GM12878 (cell line): Measurements from ENCODE around the gene VWA7. TPM values are rescaled to one million over a fixed set of nuclear protein-coding genes. Genes with fewer than 3 reads are reported as not detected.

Experiments used
- ATAC-seq: fragments of 200-7000 bp; cut with Tn5 transposase; 3 replicates; pipeline ENCODE4 v1.9.1; 2020; ENCODE audit warnings: mild to moderate bottlenecking, moderate library complexity
- BruUV-seq: library from RNA; stranded (reverse); fragments of 400-500 nt; replicated peaks from 2 replicates; lab custom pipeline; 2021; lab: Mats Ljungman, UMichigan
- CTCF ChIA-PET: fragments of 300-600 bp; sonication (Branson Sonifier 250); formaldehyde crosslinking; extraction: SDS; loops from one replicate; lab custom pipeline; 2021; ENCODE audit warnings: inconsistent platforms; lab: Yijun Ruan, JAX
- POLR2A ChIA-PET: fragments of 350-600 bp; formaldehyde crosslinking; extraction: SDS; loops from one replicate; lab custom pipeline; 2021; ENCODE audit warnings: inconsistent platforms; lab: Charles Lee
- RAD21 ChIA-PET: fragments of 300-600 bp; sonication (Branson Sonifier 250); formaldehyde crosslinking; loops from one replicate; lab custom pipeline; 2023; ENCODE audit warnings: antibody characterized with exemption; ENCODE audit not compliant: unreplicated experiment; lab: Charles Lee
- SMC1A ChIA-PET: fragments of 300-600 bp; sonication (Branson Sonifier 250); formaldehyde crosslinking; loops from one replicate; lab custom pipeline; 2023; ENCODE audit not compliant: unreplicated experiment, uncharacterized antibody; lab: Charles Lee
- DNase-seq: peaks from one replicate; pipeline ENCODE4 v3.0.0-alpha.2; 2011; ENCODE audit warnings: low read depth, low spot score
- FAIRE-seq: peaks from 3 replicates; lab custom pipeline; 2011; peaks lifted over from hg19 to GRCh38; lab: Jason Lieb, UNC
- H2AFZ ChIP-seq: 2 replicates; pipeline ENCODE4 v1.6.0; 2011; ENCODE audit warnings: low read depth, low read length, control low read depth; ENCODE audit not compliant: control insufficient read depth
- H3K27ac ChIP-seq: 2 replicates; pipeline ENCODE4 v1.5.1; 2011; ENCODE audit warnings: control low read depth; ENCODE audit not compliant: control insufficient read depth, insufficient read depth
- H3K27me3 ChIP-seq, 2 experiments: replicated peaks in 1 of 2; 2 replicates each; pipeline versions ENCODE4 v1.6.0 to v1.6.1; 2011; ENCODE audit warnings: low read length in 1 of 2; ENCODE audit not compliant: control insufficient read depth in 2 of 2, insufficient read depth in 2 of 2
- H3K36me3 ChIP-seq, 2 experiments: 2 replicates each; pipeline ENCODE4 v1.5.1; 2011; ENCODE audit warnings: low read length in 1 of 2; ENCODE audit not compliant: control insufficient read depth in 2 of 2, insufficient read depth in 2 of 2
- H3K4me1 ChIP-seq: 2 replicates; pipeline ENCODE4 v1.6.1; 2011; ENCODE audit warnings: mild to moderate bottlenecking, low read length, moderate library complexity, mixed read lengths; ENCODE audit not compliant: control insufficient read depth, insufficient read depth
- H3K4me2 ChIP-seq: 2 replicates; pipeline ENCODE4 v1.6.0; 2011; ENCODE audit warnings: control low read depth; ENCODE audit not compliant: control insufficient read depth, insufficient read depth
- H3K4me3 ChIP-seq: fragments of 200-600 bp; sonication (generic); 2 replicates; pipeline ENCODE4 v1.5.1; 2016
- H3K79me2 ChIP-seq: 2 replicates; pipeline ENCODE4 v1.6.0; 2011; ENCODE audit warnings: low read length; ENCODE audit not compliant: control insufficient read depth, insufficient read depth
- H3K9ac ChIP-seq: 2 replicates; pipeline ENCODE4 v1.8.0; 2011; ENCODE audit warnings: low read length, control low read depth, mixed read lengths; ENCODE audit not compliant: control insufficient read depth, insufficient read depth
- H3K9me3 ChIP-seq: replicated peaks from 3 replicates; pipeline ENCODE4 v1.5.1; 2011; ENCODE audit warnings: mild to moderate bottlenecking, low read length; ENCODE audit not compliant: control insufficient read depth, insufficient read depth
- H4K20me1 ChIP-seq: 2 replicates; pipeline ENCODE4 v1.6.0; 2011; ENCODE audit not compliant: control insufficient read depth, insufficient read depth
- BACH1 ChIP-seq: fragments of 450-650 bp; IDR thresholded peaks from 2 replicates; pipeline ENCODE4 v1.6.1; 2017; ENCODE audit warnings: mild to moderate bottlenecking, borderline replicate concordance
- BHLHE40 ChIP-seq, 2 experiments: fragments of 450-650 bp in 1 of 2; IDR thresholded peaks; 2 replicates each; pipeline ENCODE4 v1.6.1; 2011 to 2017; ENCODE audit warnings: low read depth in 2 of 2, borderline replicate concordance in 1 of 2, improper control_type of control experiment in 1 of 2, low read length in 1 of 2, mild to moderate bottlenecking in 1 of 2
- CHD2 ChIP-seq: IDR thresholded peaks from 2 replicates; pipeline ENCODE4 v1.6.1; 2011; ENCODE audit warnings: low read depth, low read length, improper control_type of control experiment, borderline replicate concordance
- EZH2 ChIP-seq: IDR thresholded peaks from 2 replicates; pipeline ENCODE4 v1.6.1; 2012; ENCODE audit warnings: low read depth, mild to moderate bottlenecking, control low read depth, inconsistent platforms, low read length, borderline replicate concordance; ENCODE audit not compliant: control insufficient read depth
- HCFC1 ChIP-seq: fragments of 150-350 bp; IDR thresholded peaks from 2 replicates; pipeline ENCODE4 v1.6.1; 2014; ENCODE audit warnings: low read length
- KAT2A ChIP-seq: conservative IDR thresholded peaks from 2 replicates; pipeline ENCODE4 v1.6.1; 2011; ENCODE audit warnings: low read depth, low read length; ENCODE audit not compliant: control insufficient read depth
- NR2C1 ChIP-seq: fragments of 450-650 bp; IDR thresholded peaks from 2 replicates; pipeline ENCODE4 v1.6.1; 2017; ENCODE audit warnings: antibody characterized with exemption, mild to moderate bottlenecking, moderate library complexity
- PKNOX1 ChIP-seq: fragments of 450-650 bp; IDR thresholded peaks from 2 replicates; pipeline ENCODE4 v1.6.1; 2016; ENCODE audit warnings: mild to moderate bottlenecking
- POU2F2 ChIP-seq: IDR thresholded peaks from 3 replicates; pipeline ENCODE4 v1.6.1; 2011; ENCODE audit warnings: low read depth, mild to moderate bottlenecking, low read length, borderline replicate concordance
- RB1 ChIP-seq: fragments of 450-650 bp; formaldehyde crosslinking; IDR thresholded peaks from 2 replicates; pipeline ENCODE4 v1.6.1; 2017; ENCODE audit warnings: mild to moderate bottlenecking, borderline replicate concordance
- SREBF1 ChIP-seq: IDR thresholded peaks from 2 replicates; pipeline ENCODE4 v1.6.1; 2012; ENCODE audit warnings: mild to moderate bottlenecking, low read length
- SUZ12 ChIP-seq: fragments of 200-600 bp; sonication (generic); IDR thresholded peaks from one replicate; pipeline ENCODE4 v1.6.1; 2018; ENCODE audit warnings: antibody characterized with exemption, mild to moderate bottlenecking; ENCODE audit not compliant: unreplicated experiment
- TCF3 ChIP-seq: IDR thresholded peaks from 2 replicates; pipeline ENCODE4 v1.6.1; 2012; ENCODE audit warnings: low read depth, mild to moderate bottlenecking, low read length, borderline replicate concordance; ENCODE audit not compliant: insufficient read depth
- TCF7 ChIP-seq: IDR thresholded peaks from 2 replicates; pipeline ENCODE4 v1.6.1; 2014; ENCODE audit warnings: antibody characterized with exemption, borderline replicate concordance
- ZNF622 ChIP-seq: fragments of 450-650 bp; IDR thresholded peaks from 2 replicates; pipeline ENCODE4 v1.6.1; 2017; ENCODE audit warnings: mild to moderate bottlenecking, inconsistent platforms
- ZZZ3 ChIP-seq: IDR thresholded peaks from 2 replicates; pipeline ENCODE4 v1.6.1; 2011; ENCODE audit warnings: low read depth; ENCODE audit not compliant: control insufficient read depth, insufficient read length
- WGBS: methylation state at CpG from one replicate; pipeline ENCODE4 v1.1.6; 2016; ENCODE audit warnings: low lambda C conversion rate; ENCODE audit not compliant: insufficient replicate concordance, insufficient coverage; ENCODE audit errors: missing lambda C conversion rate; 5-methylcytosine and 5-hydroxymethylcytosine counted together
- in situ Hi-C: fragments of 300-500 bp; cut with MboI; formaldehyde crosslinking; loops from 9 replicates; pipeline ENCODE4 v1.14.3; 2018; ENCODE audit warnings: mixed read lengths
- intact Hi-C: fragments of 100-400 bp; cut with micrococcal nuclease; formaldehyde crosslinking; loops from one replicate; pipeline ENCODE4 v1.14.2; 2022; ENCODE audit not compliant: unreplicated experiment
- polyA plus RNA-seq, 11 experiments: library from polyadenylated mRNA; depleted of rRNA in 4 of 11; unstranded in 6 of 11; stranded (reverse) in 5 of 11; fragments of >200 nt; fragmentation: Nextera tagmentation in 4 of 11; fragmentation: Illumina TruSeq in 1 of 11; extraction: Ambion mirVana in 4 of 11; extraction: Trizol in 1 of 11; gene quantifications; 1 replicate in 1 of 11; 2 replicates in 10 of 11; pipeline versions ENCODE4 v1.2.1 to v1.2.3, GENCODE V29; 2011 to 2016; ENCODE audit warnings: inconsistent platforms in 2 of 11, missing spikeins in 2 of 11, low read depth in 1 of 11
- total RNA-seq, 4 experiments: library from RNA; depleted of rRNA in 3 of 4; stranded (reverse); fragments of >200 nt in 3 of 4; fragmentation: Illumina TruSeq in 1 of 4; extraction: Trizol in 1 of 4; gene quantifications; 2 replicates each; pipeline versions ENCODE4 v1.2.1 to v1.2.3, GENCODE V29; 2013 to 2021
- TF ChIP-seq, protein P1 (sequence below): fragments of 450-650 bp; formaldehyde crosslinking; IDR thresholded peaks from 2 replicates; pipeline ENCODE4 v1.5.0; 2022; ENCODE audit warnings: mild to moderate bottlenecking, missing genetic modification characterization
- TF ChIP-seq, protein P2 (sequence below): IDR thresholded peaks from 2 replicates; pipeline ENCODE4 v1.6.1; 2012; ENCODE audit warnings: low read depth, low read length, improper control_type of control experiment

The VWA7 gene
- total and polyA plus RNA-seq, 10 of the 15 experiments (the other 5 are each of a cell fraction or from before 2014, with no cell fraction given), result 0.11 to 3.1 (median 1.2) TPM; not detected in 1

DNA sequence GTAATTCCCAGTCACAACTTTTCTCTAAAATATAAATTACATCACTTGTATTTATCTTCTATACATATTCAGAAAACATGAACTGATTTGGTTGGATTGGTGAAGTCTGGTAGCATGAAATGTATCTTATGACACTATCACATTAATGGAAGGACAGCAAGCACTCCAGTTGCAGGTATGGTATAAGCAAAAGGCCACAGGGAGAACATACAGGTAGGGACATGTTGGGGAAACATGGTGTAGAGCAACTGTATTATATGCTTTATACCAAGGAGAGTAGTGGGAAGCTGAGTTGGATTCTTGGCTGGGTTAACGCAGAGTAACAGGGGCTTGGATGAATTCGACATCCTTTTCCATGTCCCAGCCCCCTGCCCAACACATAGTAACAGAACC, 19.9 kb upstream of the VWA7 start:
- peaks cover 4% of the 10 kb centered on the region; the same call in 1 of the 2 replicates for H3K4me1 ChIP-seq
- peaks cover 21% of the 10 kb centered on the region for H3K79me2 ChIP-seq
- no peak overlapping the region for H3K27ac ChIP-seq
- in situ Hi-C loops, result no loop called here
- POLR2A ChIA-PET, result interaction anchor here (1.7 to 2.7 kb wide), 4 partner anchors 9 to 59 kb away, joined by 6 to 32 read pairs (median 12); partner anchors contain the start of genes LSM2 and MSH5
- H3K36me3 ChIP-seq, result peaks cover 3 to 5% of the 10 kb centered on the region in 2 experiments; a peak in 3 of 4 replicates
- H3K9me3 ChIP-seq, result no peaks in the 10 kb centered on the region
- WGBS, result 100% methylated on average over 2 of the region's 2 CpGs
- DNase-seq, result no peak
- CTCF ChIA-PET, result interaction anchor here (0.6 to 3.7 kb wide), 11 partner anchors 8 to 114 kb away, joined by 3 to 26 read pairs (median 5); partner anchors contain the start of genes DDAH2, HSPA1B, LSM2 and NEU1
- FAIRE-seq, result no peak
- no peak overlapping the region for H3K4me2 ChIP-seq
- no peak for ATAC-seq
- H3K27me3 ChIP-seq, result no peaks in the 10 kb centered on the region
- SMC1A ChIA-PET, result interaction anchor here (1.0 to 2.2 kb wide), 4 partner anchors 10 to 27 kb away, joined by 4 to 10 read pairs (median 4); partner anchors contain the start of gene LSM2
- intact Hi-C loops, result loop anchor here (2.0 to 5.0 kb wide), 2 partner anchors 16 to 35 kb away; no protein-coding TSS in a partner anchor
- no peak overlapping the region for H3K4me3 ChIP-seq
- no TSS peak for BruUV-seq
- no peak overlapping the region for H3K9ac ChIP-seq
- no peaks in the 10 kb centered on the region for H4K20me1 ChIP-seq
- RAD21 ChIA-PET, result interaction anchor here (1.0 to 2.6 kb wide), 6 partner anchors 10 to 198 kb away, joined by 3 to 19 read pairs (median 7); partner anchors contain the start of genes HSPA1A, HSPA1L and LSM2
- TF ChIP-seq, protein P1, sequence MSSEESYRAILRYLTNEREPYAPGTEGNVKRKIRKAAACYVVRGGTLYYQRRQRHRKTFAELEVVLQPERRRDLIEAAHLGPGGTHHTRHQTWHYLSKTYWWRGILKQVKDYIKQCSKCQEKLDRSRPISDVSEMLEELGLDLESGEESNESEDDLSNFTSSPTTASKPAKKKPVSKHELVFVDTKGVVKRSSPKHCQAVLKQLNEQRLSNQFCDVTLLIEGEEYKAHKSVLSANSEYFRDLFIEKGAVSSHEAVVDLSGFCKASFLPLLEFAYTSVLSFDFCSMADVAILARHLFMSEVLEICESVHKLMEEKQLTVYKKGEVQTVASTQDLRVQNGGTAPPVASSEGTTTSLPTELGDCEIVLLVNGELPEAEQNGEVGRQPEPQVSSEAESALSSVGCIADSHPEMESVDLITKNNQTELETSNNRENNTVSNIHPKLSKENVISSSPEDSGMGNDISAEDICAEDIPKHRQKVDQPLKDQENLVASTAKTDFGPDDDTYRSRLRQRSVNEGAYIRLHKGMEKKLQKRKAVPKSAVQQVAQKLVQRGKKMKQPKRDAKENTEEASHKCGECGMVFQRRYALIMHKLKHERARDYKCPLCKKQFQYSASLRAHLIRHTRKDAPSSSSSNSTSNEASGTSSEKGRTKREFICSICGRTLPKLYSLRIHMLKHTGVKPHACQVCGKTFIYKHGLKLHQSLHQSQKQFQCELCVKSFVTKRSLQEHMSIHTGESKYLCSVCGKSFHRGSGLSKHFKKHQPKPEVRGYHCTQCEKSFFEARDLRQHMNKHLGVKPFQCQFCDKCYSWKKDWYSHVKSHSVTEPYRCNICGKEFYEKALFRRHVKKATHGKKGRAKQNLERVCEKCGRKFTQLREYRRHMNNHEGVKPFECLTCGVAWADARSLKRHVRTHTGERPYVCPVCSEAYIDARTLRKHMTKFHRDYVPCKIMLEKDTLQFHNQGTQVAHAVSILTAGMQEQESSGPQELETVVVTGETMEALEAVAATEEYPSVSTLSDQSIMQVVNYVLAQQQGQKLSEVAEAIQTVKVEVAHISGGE (CRISPR knock-in tag), result no peak
- TF ChIP-seq BHLHE40 (IDR thresholded peaks at IDR 0.05; ENCODE audit: borderline replicate concordance in 1 of 2, low read depth in 2 of 2, low read length in 1 of 2) (no peak), TCF7 (no peak), ZZZ3 (no peak), RB1 (no peak), POU2F2 (no peak), PKNOX1 (no peak), ZNF622 (no peak), SUZ12 (no peak), TCF3 (no peak), KAT2A (no peak), CHD2 (no peak), EZH2 (no peak), HCFC1 (no peak), BACH1 (no peak), NR2C1 (no peak), SREBF1 (no peak)
- TF ChIP-seq, protein P2, sequence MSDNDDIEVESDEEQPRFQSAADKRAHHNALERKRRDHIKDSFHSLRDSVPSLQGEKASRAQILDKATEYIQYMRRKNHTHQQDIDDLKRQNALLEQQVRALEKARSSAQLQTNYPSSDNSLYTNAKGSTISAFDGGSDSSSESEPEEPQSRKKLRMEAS, result no peak
- TF ChIP-seq, all 136 proteins: peak for 0
- no peak overlapping the region for H2AFZ ChIP-seq
